Thyroid gland (tissue), 4 donors: ENCODE data around the gene KREMEN1.

ENCODE experiments used
- POLR2A ChIP-seq, 2 donors: fragments of 450-650 bp; IDR thresholded peaks; one replicate each; pipeline ENCODE4 v1.6.1; 2017; ENCODE audit warnings: antibody characterized with exemption in 2 of 2, mild to moderate bottlenecking in 2 of 2, moderate library complexity in 1 of 2
- TF ChIP-seq, protein P1 (sequence below), 6 experiments: fragments of 200-600 bp in 3 of 6; fragments of 450-650 bp in 3 of 6; sonication (generic) in 3 of 6; IDR thresholded peaks; one replicate each; pipeline ENCODE4 v1.5.1; 2016 to 2019; ENCODE audit warnings: antibody characterized with exemption in 6 of 6, mild to moderate bottlenecking in 2 of 6, inconsistent platforms in 1 of 6, moderate library complexity in 1 of 6

DNA sequence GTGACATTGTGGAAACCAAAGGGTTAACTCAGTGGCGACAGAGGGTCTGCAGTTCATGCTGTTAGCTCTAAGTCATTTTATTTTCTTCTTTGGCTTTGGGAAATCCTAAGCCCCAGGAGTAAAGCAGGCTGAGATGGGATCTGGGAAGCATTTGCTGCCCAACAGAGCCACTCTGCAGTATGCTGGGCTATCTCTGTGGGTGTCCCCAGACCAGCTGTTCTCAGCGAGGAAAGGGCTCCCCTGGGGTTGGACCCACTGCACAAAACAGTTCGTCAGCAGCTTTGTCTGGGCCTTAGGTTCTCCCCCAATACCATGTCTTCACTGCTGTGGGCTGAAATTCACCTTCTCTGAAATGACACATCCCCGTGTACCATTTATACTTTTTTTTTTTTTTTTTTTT, 34.0 kb downstream of the KREMEN1 start:
- TF ChIP-seq, protein P1, sequence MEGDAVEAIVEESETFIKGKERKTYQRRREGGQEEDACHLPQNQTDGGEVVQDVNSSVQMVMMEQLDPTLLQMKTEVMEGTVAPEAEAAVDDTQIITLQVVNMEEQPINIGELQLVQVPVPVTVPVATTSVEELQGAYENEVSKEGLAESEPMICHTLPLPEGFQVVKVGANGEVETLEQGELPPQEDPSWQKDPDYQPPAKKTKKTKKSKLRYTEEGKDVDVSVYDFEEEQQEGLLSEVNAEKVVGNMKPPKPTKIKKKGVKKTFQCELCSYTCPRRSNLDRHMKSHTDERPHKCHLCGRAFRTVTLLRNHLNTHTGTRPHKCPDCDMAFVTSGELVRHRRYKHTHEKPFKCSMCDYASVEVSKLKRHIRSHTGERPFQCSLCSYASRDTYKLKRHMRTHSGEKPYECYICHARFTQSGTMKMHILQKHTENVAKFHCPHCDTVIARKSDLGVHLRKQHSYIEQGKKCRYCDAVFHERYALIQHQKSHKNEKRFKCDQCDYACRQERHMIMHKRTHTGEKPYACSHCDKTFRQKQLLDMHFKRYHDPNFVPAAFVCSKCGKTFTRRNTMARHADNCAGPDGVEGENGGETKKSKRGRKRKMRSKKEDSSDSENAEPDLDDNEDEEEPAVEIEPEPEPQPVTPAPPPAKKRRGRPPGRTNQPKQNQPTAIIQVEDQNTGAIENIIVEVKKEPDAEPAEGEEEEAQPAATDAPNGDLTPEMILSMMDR (IDR thresholded peaks at IDR 0.05) = no peak
- TF ChIP-seq POLR2A (IDR thresholded peaks at IDR 0.05) = no peak
